Dermis microvascular lymphatic vessel endothelial cell (primary cell): ENCODE data around the gene ZHX3. TPM values are rescaled to one million over a fixed set of nuclear protein-coding genes. Genes with fewer than 3 reads are reported as not detected.
A peak's percentile ranks its signal among the peaks of the same experiment; 100 is the strongest.

ENCODE experiments used
- DNase-seq, 2 donors: peaks; one replicate each; pipeline versions ENCODE4 v3.0.0 to v3.0.0-alpha.2; 2010; ENCODE audit warnings: low read depth in 2 of 2
- total RNA-seq: library from RNA; depleted of rRNA; stranded (reverse); fragments of >200 nt; gene quantifications from 2 replicates; pipeline ENCODE4 v1.2.1, GENCODE V29; 2014

ZHX3 gene
- total RNA-seq, 1 donor from 2014 or later: 6.2 TPM

- no peak for DNase-seq
These were observed 36.0 kb upstream of the ZHX3 start for GRCh38 chr20:41353530-41353929.

- no peak for DNase-seq
These were observed 35.1 kb upstream of the ZHX3 start for GRCh38 chr20:41352666-41353065.

- no peak for DNase-seq
These were observed 34.6 kb upstream of the ZHX3 start for GRCh38 chr20:41352106-41352505.

GRCh38 chr20:41350408-41350962 is 33.0 kb upstream of the ZHX3 start:
- DNase-seq: no peak

- DNase-seq: no peak
These were observed 32.4 kb upstream of the ZHX3 start for GRCh38 chr20:41349943-41350342.

GRCh38 chr20:41349266-41349665 is 31.7 kb upstream of the ZHX3 start:
- DNase-seq: no peak

- DNase-seq: no peak
These were observed 31.1 kb upstream of the ZHX3 start for GRCh38 chr20:41348430-41349172.

GRCh38 chr20:41347523-41348429 is 30.2 kb upstream of the ZHX3 start:
- no peak for DNase-seq

GRCh38 chr20:41345729-41346067 is 28.2 kb upstream of the ZHX3 start:
- DNase-seq: no peak

- DNase-seq: no peak
These were observed 27.6 kb upstream of the ZHX3 start for GRCh38 chr20:41344938-41345728.

GRCh38 chr20:41344477-41344876 is 26.9 kb upstream of the ZHX3 start:
- DNase-seq: no peak

GRCh38 chr20:41342474-41343464 is 25.2 kb upstream of the ZHX3 start:
- DNase-seq: no peak

- peak in 1 of 2 donors; percentile 57 for DNase-seq
These were observed 23.0 kb upstream of the ZHX3 start, which contains the start of gene LPIN3 for GRCh38 chr20:41340327-41341055. TSS of gene LPIN3 (plus strand) at chr20:41340821. CDS start at chr20:41345804, 4,983 bp downstream.

GRCh38 chr20:41339957-41340326 is 22.4 kb upstream of the ZHX3 start:
- peak; percentile 23 to 70 for DNase-seq

- DNase-seq: no peak
These were observed 19.4 kb upstream of the ZHX3 start for GRCh38 chr20:41336711-41337492.

- DNase-seq: no peak
These were observed 18.1 kb upstream of the ZHX3 start for GRCh38 chr20:41335591-41335990.

- peak in 1 of 2 donors; percentile 30 for DNase-seq
These were observed 17.2 kb upstream of the ZHX3 start for GRCh38 chr20:41334443-41335421.

GRCh38 chr20:41334036-41334435 is 16.5 kb upstream of the ZHX3 start:
- DNase-seq: no peak
